ENCODE results near the gene SYP.
A peak's percentile ranks its signal among the peaks of the same experiment; 100 is the strongest.
"Not testable (repeated sequence)": the region's sequence is repeated elsewhere in the genome, so short reads cannot be mapped to it uniquely, and the experiment has no call there.

The SYP gene

GRCh38 chrX:49175435-49176274 is 24.3 kb downstream of the SYP start:
- DNase-seq (ENCODE audit: low read depth): no peak
- H3K4me3 ChIP-seq (ENCODE audit: low read depth, low read length): no peak overlapping the region

DNA sequence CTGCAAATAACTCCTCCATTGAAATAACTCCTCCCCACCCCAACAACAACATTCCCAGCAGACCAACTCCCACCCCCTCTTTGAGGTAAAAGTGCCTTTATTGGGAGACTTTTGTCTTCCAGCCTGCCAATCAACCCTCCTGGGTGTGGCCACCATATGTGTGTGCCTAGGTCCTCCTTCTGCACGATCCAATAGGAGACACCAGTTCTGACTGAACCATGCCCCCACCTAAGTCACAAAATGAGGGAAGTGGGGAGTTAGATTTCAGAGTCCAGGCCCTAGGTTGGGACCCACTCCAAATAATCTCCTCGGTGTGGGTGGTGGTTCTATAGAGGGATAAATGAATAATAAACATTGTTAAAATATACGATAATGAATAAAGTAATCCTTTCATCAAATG is 25.3 kb downstream of the SYP start:
- no peak overlapping the region for H3K4me3 ChIP-seq (ENCODE audit: low read depth, low read length)
- DNase-seq (ENCODE audit: low read depth): no peak

GRCh38 chrX:49173544-49173943 is 26.4 kb downstream of the SYP start:
- H3K4me3 ChIP-seq (ENCODE audit: low read depth, low read length); DNase-seq (ENCODE audit: low read depth): not testable (repeated sequence)

GRCh38 chrX:49172280-49172780 is 27.7 kb downstream of the SYP start:
- H3K4me3 ChIP-seq (ENCODE audit: low read depth, low read length): peak overlapping the region; percentile 68
- DNase-seq (ENCODE audit: low read depth): no peak

DNA sequence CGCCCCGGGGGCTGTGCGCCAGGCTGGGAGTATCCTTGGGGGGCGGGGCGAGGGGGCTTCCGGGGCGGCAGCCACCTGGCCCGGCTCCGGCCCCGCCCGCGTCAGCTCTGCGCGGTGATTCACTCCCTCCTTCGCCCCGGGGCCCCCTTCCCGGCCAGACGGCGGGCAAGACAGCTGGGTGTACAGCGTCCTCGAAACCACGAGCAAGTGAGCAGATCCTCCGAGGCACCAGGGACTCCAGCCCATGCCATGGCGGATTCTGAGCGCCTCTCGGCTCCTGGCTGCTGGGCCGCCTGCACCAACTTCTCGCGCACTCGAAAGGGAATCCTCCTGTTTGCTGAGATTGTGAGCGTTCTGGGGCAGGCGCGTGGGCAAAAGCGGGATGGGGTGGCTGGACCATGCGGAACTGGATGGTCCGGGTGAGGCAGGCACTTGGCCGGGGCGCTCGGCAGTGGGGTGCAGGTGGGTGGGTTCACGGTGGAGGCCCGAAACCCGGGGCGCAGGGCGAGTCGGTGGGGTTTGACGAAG is 28.2 kb downstream of the SYP start, which contains the start of gene PLP2:
PLP2 (plus strand) TSS at position 147 of the 528 bp plus-strand sequence; CDS start at position 250, 103 bp downstream.
- no peak for DNase-seq (ENCODE audit: low read depth)
- peak within 1 kb of the TSS; percentile 68 for H3K4me3 ChIP-seq (ENCODE audit: low read depth, low read length)

DNA sequence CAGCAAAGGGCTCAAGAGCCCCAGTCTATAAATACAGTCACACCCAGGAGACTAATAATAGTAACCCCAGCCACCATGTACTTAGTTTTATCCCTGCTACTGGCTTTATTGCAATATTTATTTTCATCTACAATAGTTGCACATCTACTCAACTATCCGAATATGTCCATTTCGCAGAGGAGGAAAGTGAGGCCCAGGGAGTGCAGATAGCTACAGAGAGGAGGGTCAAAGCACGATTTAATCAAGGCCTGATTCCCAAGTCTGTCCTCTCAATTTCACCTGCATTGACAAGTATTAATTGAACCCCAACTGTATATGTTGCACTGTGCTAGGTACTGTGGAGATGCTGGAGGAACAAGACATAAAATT is 32.3 kb downstream of the SYP start:
- peak overlapping the region; percentile 39 for H3K4me3 ChIP-seq (ENCODE audit: low read depth, low read length)
- no peak for DNase-seq (ENCODE audit: low read depth)

- peak overlapping the region; percentile 39 for H3K4me3 ChIP-seq (ENCODE audit: low read depth, low read length)
- no peak for DNase-seq (ENCODE audit: low read depth)
These were observed 32.9 kb downstream of the SYP start for GRCh38 chrX:49166914-49167739.

DNA sequence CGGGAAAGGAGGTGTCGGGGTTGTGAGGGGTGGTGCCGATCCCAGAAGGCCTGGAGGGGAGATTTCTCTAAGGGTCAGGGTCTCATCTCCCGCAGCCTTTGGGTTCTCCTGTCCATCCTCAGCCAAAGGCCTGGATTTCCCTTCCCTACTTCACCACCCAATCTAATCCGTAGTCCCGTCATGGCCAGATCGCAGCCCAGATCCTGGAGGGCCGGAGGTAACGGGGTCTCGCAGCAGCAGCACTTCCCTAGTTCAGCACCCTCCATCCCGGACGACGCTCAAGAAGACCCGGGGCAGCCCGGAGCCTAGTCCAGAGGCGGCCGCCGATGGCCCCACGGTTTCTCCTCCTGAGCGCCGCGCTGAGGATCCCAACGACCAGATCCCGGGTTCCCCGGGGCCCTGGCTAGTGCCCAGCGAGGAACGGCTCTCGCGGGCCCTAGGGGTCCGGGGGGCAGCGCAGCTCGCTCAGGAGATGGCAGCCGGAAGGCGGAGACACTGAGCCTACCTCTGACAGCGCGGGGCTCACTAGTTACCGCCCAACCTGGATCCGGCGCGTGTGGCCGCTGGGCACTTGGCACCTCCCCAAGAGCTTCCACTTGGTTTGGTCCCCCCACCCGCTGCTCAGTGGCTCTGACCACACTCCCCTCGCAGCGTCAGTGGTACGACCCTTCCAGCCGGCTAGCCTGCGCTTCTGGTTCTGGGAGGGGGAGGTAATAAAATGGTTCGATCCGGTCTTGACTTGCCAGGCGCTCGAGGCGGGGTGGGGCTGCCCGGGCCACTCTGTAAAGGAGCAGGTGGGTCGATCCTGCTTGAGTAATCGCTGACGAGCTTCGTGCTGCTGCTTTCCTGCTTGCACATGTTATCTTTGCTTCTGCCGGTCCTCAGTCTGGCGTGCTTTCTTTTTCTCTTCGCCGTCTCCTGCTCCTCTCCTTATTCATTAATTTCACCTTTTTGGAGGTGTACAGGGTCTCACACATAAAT is 33.8 kb downstream of the SYP start:
- peak overlapping the region; percentile 39 for H3K4me3 ChIP-seq (ENCODE audit: low read depth, low read length)
- DNase-seq (ENCODE audit: low read depth): no peak

DNA sequence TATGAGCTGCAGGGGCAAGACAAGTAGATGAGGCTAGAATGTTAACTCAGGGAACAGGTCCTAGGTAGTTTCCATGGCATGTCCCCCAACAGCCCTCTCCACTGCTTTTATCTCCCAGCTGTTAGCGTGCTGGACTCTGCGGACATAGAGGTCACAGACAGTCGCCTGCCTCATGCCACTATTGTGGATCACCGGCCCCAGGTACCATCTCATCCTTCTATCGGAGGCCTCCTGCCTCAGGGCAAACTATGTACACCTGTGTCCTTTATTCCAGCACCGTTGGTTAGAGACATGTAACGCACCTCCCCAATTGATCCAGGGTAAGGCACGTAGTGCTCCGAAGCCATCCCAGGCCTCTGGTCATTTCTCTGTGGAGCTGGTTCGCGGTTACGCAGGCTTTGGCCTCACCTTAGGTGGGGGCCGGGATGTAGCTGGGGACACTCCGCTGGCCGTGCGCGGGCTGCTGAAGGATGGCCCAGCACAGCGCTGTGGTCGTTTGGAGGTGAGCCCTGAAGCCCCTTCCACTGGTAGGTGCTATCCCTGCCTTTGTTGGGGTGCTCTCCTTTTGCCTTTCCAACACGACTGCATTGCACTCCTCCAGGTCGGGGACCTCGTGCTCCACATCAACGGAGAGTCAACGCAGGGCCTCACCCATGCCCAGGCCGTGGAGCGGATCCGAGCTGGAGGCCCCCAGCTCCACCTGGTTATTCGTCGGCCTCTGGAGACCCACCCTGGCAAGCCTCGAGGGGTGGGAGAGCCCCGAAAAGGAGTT is 35.2 kb downstream of the SYP start:
- no peak overlapping the region for H3K4me3 ChIP-seq (ENCODE audit: low read depth, low read length)
- no peak for DNase-seq (ENCODE audit: low read depth)

DNA sequence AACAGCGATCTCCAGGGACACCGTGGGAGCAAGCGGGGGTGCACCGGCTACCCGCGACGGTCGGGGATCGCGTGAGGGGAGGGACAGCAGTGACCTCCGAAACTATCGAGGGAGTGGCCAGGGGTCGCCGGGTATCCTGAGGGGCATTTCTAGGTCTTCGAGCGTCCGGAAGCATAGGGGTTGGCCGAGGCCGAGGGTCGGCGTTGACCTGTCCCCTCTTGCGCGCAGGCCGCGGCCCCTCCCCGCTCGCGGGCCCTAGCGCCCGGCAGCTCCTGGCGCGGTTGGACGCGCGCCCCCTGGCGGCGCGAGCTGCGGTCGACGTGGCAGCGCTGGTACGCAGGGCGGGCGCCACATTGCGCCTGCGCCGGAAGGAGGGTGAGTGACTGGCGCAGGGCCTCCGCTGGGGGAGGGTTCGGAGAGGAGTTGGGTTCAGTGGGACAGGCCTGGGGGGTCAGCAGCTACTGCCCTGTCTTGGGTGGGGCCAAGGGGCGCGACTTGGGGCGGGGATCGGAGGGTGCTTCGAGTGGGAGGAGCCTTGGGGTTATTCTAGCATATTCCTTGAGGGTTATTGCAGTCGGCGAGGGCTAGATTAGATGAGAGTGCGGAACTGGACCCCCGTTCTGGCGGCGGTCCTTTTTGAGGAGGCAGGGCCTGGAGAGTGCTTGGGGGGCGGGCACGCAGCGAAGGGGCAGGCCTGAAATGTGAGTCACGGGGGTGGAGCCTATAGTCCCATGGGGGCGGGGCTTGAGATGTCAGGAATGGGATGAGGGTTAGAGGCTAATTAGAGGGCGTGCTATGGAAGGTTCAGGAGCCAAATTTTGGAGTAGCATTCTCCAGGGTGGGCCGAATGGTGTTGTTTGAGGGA is 36.2 kb downstream of the SYP start:
- no peak for DNase-seq (ENCODE audit: low read depth)
- peak overlapping the region; percentile 29 for H3K4me3 ChIP-seq (ENCODE audit: low read depth, low read length)

GRCh38 chrX:49162620-49163019 is 37.4 kb downstream of the SYP start, which contains the start of gene MAGIX:
Gene MAGIX, plus strand, starts transcription at chrX:49162758. Its CDS starts 132 bp downstream, at chrX:49162890.
- peak within 1 kb of the TSS; percentile 29 for H3K4me3 ChIP-seq (ENCODE audit: low read depth, low read length)
- no peak for DNase-seq (ENCODE audit: low read depth)

DNA sequence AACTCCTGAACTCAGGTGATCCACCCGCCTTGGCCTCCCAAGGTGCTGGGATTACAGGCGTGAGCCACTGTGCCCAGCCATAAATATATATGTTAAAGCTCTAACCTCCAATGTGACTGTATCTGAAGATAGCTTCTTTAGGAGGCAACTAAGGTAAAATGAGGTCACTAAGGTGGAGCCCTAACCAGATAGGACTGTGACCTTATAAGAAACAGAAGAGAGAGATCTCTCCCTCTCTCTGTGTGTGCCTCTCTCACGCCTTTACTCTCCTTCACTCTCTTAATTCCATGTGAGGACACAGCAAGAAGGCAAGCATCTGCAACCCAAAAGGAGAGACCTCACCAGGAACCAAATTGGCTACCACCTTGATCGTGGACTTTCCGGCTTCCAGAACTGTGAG is 38.4 kb downstream of the SYP start:
- no peak for DNase-seq (ENCODE audit: low read depth)
- H3K4me3 ChIP-seq (ENCODE audit: low read depth, low read length): no peak overlapping the region

DNA sequence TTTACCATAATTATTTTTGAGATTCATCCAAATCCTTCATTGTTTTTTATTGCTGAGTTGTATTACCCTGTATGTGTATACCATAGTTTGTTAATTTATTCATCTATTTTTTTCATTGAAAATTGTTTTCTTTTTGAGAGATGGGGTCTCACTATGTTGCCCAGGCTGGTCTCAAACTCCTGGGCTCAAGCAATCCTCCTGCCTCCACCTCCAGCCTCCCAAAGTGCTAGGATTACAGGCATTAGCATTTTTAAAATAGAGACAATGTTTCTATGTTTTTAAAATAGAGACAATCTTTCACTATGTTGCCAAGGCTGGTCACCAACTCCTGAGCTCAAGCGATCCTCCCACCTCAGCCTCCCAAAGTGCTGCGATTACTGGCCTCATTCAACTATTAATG is 39.1 kb downstream of the SYP start:
- H3K4me3 ChIP-seq (ENCODE audit: low read depth, low read length): no peak overlapping the region
- DNase-seq (ENCODE audit: low read depth): no peak

DNA sequence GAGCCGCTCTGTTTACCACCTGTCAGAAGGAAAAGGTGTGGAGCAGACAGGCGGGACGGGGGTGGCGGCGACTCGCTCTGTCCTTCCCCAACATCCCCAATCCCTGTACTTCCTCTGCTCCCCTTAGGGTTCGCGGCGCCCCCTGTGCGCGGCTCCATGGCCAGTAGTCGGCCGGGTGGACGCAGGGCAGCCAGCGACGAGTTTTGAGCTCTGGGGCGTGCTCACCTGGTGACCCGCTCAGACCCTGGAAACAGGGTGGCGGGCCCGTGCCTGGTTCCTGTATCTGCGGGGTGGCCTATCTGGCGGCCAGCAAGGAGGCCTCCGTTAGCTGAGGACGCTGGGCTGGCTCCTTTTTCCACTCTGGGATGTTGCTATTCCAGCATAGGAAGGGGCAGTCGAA is 42.8 kb downstream of the SYP start:
- no peak overlapping the region for H3K4me3 ChIP-seq (ENCODE audit: low read depth, low read length)
- no peak for DNase-seq (ENCODE audit: low read depth)

DNA sequence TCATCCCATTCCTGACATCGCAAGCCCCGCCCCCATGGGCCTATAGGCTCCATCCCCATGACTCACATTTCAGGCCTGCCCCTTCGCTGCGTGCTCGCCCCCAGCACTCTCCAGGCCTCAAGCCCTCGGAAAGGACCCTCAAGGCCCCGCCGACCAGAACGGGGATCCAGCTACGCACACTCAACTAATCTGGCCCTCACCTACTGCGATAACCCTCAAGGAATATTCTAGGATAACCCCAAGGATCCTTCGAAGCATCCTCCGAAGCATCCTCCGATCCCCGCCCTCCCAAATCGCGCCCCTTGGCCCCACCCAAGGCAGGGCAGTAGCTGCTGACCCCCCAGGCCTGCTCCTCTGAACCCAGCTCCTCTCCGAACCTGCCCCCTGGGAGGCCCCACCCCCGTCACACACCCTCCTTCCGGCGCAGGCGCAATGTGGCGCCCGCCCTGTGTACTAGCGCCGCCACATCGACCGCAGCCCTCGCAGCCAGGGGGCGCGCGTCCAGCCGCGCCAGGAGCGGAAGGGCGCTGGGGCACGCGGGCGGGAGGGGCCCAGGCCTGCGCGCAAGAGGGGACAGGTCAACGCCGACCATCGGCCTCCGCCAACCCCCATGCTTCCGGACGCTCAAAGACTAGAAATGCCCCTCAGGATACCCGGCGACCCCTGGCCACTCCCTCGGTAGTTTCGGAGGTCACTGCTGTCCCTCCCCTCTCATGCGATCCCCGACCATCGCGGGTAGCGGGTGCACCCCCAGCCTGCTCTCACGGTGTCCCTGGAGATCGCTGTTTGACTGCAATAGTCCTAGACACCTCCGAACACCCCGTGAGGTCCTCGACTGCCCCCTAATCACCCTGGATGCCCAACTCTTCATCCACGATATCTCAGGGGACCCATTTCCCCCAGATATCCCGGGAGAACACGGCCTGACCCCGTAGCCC is 43.8 kb downstream of the SYP start:
- peak overlapping the region; percentile 45 for H3K4me3 ChIP-seq (ENCODE audit: low read depth, low read length)
- peak; percentile 65 for DNase-seq (ENCODE audit: low read depth)

DNA sequence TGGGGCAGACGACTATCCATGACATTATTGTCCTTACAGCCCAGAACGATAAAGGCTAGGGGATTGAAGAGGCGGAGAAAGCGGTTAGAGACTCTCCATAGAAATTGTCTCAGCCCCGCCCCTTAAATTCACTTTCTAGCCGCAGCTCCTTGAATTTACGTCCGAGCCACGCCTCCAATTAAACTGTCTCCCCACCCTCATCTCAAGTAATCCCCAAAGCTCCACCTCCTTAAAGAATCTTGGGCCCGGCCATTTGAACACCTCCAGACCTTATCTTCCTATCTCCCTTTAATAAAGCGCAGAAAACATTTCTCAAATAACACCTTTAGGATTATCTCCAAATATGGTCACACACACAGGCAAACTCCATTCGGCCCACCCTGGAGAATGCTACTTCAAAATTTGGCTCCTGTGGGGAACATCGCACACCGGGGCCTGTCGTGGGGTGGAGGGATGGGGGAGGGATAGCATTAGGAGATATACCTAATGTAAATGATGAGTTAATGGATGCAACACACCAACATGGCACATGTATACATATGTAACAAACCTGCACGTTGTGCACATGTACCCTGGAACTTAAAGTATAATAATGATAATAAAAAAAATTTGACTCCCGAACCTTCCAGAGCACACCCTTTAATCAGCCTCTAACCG is 44.6 kb downstream of the SYP start:
- DNase-seq (ENCODE audit: low read depth): no peak
- peak overlapping the region; percentile 45 for H3K4me3 ChIP-seq (ENCODE audit: low read depth, low read length)

All from skeletal muscle cell (primary cell).